Natural killer cell treated with Interleukin-12 subunit alpha and Interleukin-12 subunit beta and Interleukin-15 and Interleukin-18, amount 100 ng/mL, for 72 hours (primary cell): ENCODE data around the gene UBL5. TPM values are rescaled to one million over a fixed set of nuclear protein-coding genes. Genes with fewer than 3 reads are reported as not detected.

Experiments
- ATAC-seq, 2 donors: fragments of 150-1000 bp; cut with Tn5 transposase in 1 of 2; sonication (Bioruptor Pico), chemical (Tn5 transposase) in 1 of 2; 2 replicates each; pipeline ENCODE4 v1.10.0; 2021
- DNase-seq: peaks from one replicate; pipeline ENCODE4 v3.0.0; 2022; ENCODE audit warnings: low spot score
- H3K27ac Mint-ChIP-seq, 2 donors: 1 replicate in 1 of 2; 2 replicates in 1 of 2; pipeline ENCODE4 v1.8.0; 2022; ENCODE audit warnings: mixed read lengths in 2 of 2, mild to moderate bottlenecking in 1 of 2, moderate library complexity in 1 of 2
- H3K27me3 Mint-ChIP-seq, 2 donors: 1 replicate in 1 of 2; 2 replicates in 1 of 2; pipeline ENCODE4 v1.8.0; 2022; ENCODE audit warnings: mixed read lengths in 2 of 2
- H3K36me3 Mint-ChIP-seq: one replicate; pipeline ENCODE4 v1.8.0; 2022; ENCODE audit warnings: mixed read lengths
- H3K4me1 Mint-ChIP-seq, 2 donors: 1 replicate in 1 of 2; 2 replicates in 1 of 2; pipeline ENCODE4 v1.8.0; 2022; ENCODE audit warnings: low read depth in 2 of 2, mixed read lengths in 2 of 2, mild to moderate bottlenecking in 1 of 2
- H3K4me3 Mint-ChIP-seq: one replicate; pipeline ENCODE4 v1.8.0; 2022; ENCODE audit warnings: mixed read lengths
- H3K9me3 Mint-ChIP-seq: 2 replicates; pipeline ENCODE4 v1.8.0; 2022; ENCODE audit warnings: mixed read lengths
- total RNA-seq, 2 donors: library from RNA; stranded (reverse); gene quantifications; one replicate each; pipeline ENCODE4 v1.2.3, GENCODE V29; 2022

Gene UBL5
- total RNA-seq, 2 donors from 2014 or later: 260 to 346 TPM

DNA sequence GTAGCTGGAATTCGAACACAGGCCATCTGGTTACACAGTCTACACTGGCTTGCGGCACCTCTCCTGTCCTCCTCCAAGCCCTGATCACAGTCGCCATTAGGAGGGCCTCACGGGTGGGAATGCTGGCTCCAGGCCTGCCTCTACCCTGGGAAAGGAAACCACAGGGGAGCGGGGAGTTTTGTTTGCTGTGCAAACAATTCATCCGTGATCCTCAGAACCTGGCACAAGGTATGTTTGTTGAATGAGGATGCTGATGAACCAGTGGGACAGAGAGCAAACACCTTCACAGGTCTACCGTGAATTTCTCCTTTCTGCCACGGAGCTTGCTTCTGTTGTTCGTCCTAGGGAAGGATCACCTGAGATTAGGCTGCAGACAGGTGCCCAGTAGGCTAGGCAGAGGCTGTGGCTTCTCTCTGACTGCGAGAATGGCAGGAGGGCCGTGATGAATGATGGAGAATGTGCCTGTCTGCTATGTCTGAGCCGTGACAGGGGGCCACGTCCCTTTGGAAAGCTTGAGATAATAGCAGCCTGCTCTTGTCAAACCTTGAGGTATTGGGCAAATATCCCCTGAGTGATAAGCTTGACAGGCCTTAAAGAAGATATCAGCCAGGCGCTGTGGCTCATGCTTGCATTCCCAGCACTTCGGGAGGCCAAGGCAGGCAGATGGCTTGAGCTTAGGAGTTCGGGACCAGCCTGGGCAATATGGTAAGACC lies 44.1 kb downstream of the UBL5 start:
- no peaks in the 10 kb centered on the region for H3K9me3 Mint-ChIP-seq
- no peak overlapping the region for H3K4me3 Mint-ChIP-seq
- peaks cover 2 to 3% of the 10 kb centered on the region in 2 donors for H3K4me1 Mint-ChIP-seq
- no peak for ATAC-seq
- H3K27me3 Mint-ChIP-seq: no peaks in the 10 kb centered on the region
- H3K36me3 Mint-ChIP-seq: no peaks in the 10 kb centered on the region
- no peak overlapping the region for H3K27ac Mint-ChIP-seq
- DNase-seq: no peak

DNA sequence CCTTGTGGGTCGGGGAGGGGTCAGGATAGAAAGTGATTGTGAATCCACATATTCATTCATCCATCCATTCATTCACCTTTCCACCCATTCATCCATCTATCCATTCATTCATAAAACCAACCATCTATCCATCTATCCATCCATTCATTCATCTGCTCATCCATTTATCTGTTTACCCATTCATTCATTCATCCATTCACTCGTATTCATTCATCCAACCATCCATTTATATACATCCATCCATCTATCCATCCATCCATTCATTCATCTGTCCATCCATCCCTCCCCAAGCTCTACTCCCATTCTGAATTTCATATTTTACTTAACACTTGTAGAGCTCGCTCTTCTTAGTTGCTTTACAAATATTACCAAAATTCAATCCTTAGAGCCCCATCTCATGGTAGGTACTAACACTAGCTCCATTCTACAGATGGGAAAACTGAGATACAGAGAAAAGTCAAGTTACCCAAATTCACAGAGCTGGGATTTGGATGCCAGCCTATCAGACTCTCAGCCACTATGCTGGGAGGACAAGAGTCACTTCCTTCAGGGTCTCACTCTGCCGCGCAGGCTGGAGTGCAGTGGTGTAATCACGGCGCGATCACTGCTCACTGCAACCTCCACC lies 45.0 kb downstream of the UBL5 start:
- no peak overlapping the region for H3K27ac Mint-ChIP-seq
- H3K9me3 Mint-ChIP-seq: no peaks in the 10 kb centered on the region
- no peak for ATAC-seq
- no peak for DNase-seq
- H3K36me3 Mint-ChIP-seq: no peaks in the 10 kb centered on the region
- no peak overlapping the region for H3K4me3 Mint-ChIP-seq
- H3K4me1 Mint-ChIP-seq: no peaks in the 10 kb centered on the region
- H3K27me3 Mint-ChIP-seq: no peaks in the 10 kb centered on the region

DNA sequence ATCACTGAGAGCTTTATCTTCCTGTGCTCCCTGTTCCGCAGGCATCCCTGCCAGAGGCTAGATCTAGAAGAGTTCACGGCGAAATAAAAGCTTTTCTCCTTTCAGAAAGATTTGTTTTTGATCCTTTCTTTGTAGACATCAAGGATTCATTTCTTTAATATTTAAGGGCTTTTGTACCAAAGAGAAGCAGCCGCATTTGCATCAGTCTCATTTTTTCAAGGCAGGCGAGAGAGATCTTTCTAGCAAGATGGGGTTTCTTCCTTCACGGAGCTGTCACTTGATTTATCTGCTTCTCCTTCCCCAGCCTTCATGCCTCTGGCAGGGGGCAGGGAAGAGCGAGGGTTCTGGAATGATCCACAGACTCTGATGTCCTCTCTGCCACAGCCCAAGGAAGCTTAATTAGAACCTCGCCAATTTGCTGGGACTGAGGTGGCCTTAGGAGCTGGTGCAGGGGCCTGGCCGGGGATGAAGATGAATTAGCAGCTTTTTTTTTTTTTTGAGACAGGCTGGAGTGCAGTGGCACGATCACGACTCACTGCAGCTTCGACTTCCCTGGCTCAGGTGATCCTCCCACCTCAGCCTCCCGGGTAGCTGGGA lies 47.4 kb downstream of the UBL5 start:
- peaks cover 0 to 2% of the 10 kb centered on the region in 2 donors for H3K4me1 Mint-ChIP-seq
- DNase-seq (no peak), ATAC-seq (no peak)
- no peak overlapping the region for H3K27ac Mint-ChIP-seq
- no peaks in the 10 kb centered on the region for H3K27me3 Mint-ChIP-seq
- no peak overlapping the region for H3K4me3 Mint-ChIP-seq
- no peaks in the 10 kb centered on the region for H3K9me3 Mint-ChIP-seq
- H3K36me3 Mint-ChIP-seq: no peaks in the 10 kb centered on the region

DNA sequence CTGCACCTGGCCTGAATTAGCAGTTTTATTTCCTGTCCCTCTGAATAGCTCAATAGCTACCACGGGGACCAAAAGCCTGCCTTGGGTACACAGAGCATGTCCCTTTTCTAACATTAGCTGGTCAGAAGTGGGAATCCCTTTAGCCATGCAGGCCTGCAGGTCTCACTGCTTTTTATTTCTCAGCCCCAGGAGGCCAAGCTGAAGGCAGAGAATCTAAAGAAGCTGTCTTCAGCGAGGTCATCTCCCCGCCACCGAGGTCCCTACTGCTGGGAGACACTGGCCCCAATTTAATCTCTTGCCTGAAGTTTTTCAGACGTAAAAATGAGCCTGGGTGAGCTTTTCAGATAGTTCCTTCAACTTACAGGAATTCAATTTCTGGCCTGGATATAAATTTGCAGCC lies 48.1 kb downstream of the UBL5 start:
- ATAC-seq: no peak
- H3K27ac Mint-ChIP-seq: no peak overlapping the region
- no peaks in the 10 kb centered on the region for H3K27me3 Mint-ChIP-seq
- no peak for DNase-seq
- H3K36me3 Mint-ChIP-seq: no peaks in the 10 kb centered on the region
- no peaks in the 10 kb centered on the region for H3K9me3 Mint-ChIP-seq
- peaks cover 0 to 2% of the 10 kb centered on the region in 2 donors for H3K4me1 Mint-ChIP-seq
- no peak overlapping the region for H3K4me3 Mint-ChIP-seq

DNA sequence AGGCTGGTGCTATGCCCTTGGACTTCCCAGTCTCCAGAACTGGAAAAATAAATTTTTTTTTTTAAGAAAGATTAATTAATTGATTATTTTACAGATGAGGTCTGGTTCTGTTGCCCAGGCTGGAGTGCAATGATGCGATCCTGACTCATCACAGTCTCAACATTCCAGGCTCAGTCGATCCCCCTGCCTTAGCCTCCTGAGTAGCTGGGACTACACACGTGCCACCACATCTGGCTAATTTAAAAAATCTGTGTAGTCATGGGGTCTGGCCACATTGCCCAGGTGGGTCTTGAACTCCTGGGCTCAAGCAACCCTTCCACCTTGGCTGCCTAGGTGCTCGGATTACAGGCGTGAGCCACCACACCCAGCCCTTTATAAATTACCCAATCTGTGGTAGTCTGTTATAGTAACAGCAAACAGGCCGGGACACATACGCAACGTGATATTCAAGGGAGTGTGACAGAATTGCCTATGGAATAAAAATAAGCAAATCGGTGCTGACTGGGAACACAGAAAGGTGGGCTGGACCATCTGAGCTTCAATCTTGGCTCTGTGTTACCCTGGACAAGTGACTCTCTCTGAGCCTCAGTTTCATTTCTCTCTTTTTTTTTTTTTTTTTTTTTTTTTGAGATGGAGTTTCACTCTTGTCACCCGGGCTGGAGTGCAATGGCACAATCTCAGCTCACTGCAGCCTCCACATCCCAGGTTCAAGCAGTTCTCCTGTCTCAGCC lies 50.2 kb downstream of the UBL5 start:
- H3K36me3 Mint-ChIP-seq: no peaks in the 10 kb centered on the region
- no peaks in the 10 kb centered on the region for H3K9me3 Mint-ChIP-seq
- H3K4me1 Mint-ChIP-seq: peaks cover 0 to 2% of the 10 kb centered on the region in 2 donors
- ATAC-seq: no peak
- H3K27ac Mint-ChIP-seq: no peak overlapping the region
- no peak for DNase-seq
- H3K27me3 Mint-ChIP-seq: no peaks in the 10 kb centered on the region
- no peak overlapping the region for H3K4me3 Mint-ChIP-seq

- H3K27ac Mint-ChIP-seq: no peak overlapping the region
- H3K27me3 Mint-ChIP-seq: no peaks in the 10 kb centered on the region
- no peaks in the 10 kb centered on the region for H3K36me3 Mint-ChIP-seq
- ATAC-seq: no peak
- H3K4me3 Mint-ChIP-seq: no peak overlapping the region
- peaks cover 0 to 2% of the 10 kb centered on the region in 2 donors for H3K4me1 Mint-ChIP-seq
- DNase-seq: no peak
- H3K9me3 Mint-ChIP-seq: no peaks in the 10 kb centered on the region
Observed at GRCh38 chr19:9878511-9879196, 50.9 kb downstream of the UBL5 start.

Other genes with a start within 250 kb of the UBL5 start
- 10 to 100 TPM; 51.1 to 79.2 TPM for gene ZNF121, start 243.4 kb upstream of the UBL5 start, total RNA-seq
- gene ZNF561, start 206.7 kb upstream of the UBL5 start, total RNA-seq: 10 to 100 TPM; 31.3 to 32.5 TPM
- 10 to 100 TPM; 35.8 to 36.9 TPM for gene ZNF562, start 152.8 kb upstream of the UBL5 start, total RNA-seq
- gene ZNF846, start 59.2 kb upstream of the UBL5 start, total RNA-seq: 1 to 10 TPM; 5.7 to 8.3 TPM
- gene FBXL12, start 8.8 kb upstream of the UBL5 start, total RNA-seq: 10 to 100 TPM; 35.5 to 36.0 TPM
- 10 to 100 TPM; 95.1 to 96.4 TPM for gene PIN1, start 7.4 kb downstream of the UBL5 start, total RNA-seq
- not detected for gene OLFM2, start 108.6 kb downstream of the UBL5 start, total RNA-seq
- not detected for gene COL5A3, start 182.6 kb downstream of the UBL5 start, total RNA-seq
- gene RDH8, start 185.6 kb downstream of the UBL5 start, total RNA-seq: not detected